IPS DF 6.9 (cell line): Measurements from ENCODE around the gene SPOCK1.
A peak's percentile ranks its signal among the peaks of the same experiment; 100 is the strongest.
"Not testable (repeated sequence)": the region's sequence is repeated elsewhere in the genome, so short reads cannot be mapped to it uniquely, and the experiment has no call there.

ENCODE experiments used
- DNase-seq: peaks from one replicate; pipeline ENCODE4 v3.0.0-alpha.2; 2013; ENCODE audit warnings: low read depth, low spot score
- H3K27ac ChIP-seq: one replicate; pipeline ENCODE4 v1.5.1; 2013; ENCODE audit warnings: low read length, control low read depth
- H3K27me3 ChIP-seq: 2 replicates; pipeline ENCODE4 v1.6.1; 2013; ENCODE audit warnings: mild to moderate bottlenecking, low read length; ENCODE audit not compliant: control insufficient read depth, insufficient read depth
- H3K36me3 ChIP-seq: 2 replicates; pipeline ENCODE4 v1.6.1; 2013; ENCODE audit warnings: low read length; ENCODE audit not compliant: control insufficient read depth, insufficient read depth
- H3K4me1 ChIP-seq: 2 replicates; pipeline ENCODE4 v1.6.1; 2013; ENCODE audit warnings: low read length; ENCODE audit not compliant: control insufficient read depth, insufficient read depth
- H3K4me3 ChIP-seq: 2 replicates; pipeline ENCODE4 v1.5.1; 2013; ENCODE audit warnings: mild to moderate bottlenecking, low read length
- H3K9me3 ChIP-seq: 2 replicates; pipeline ENCODE4 v1.6.1; 2013; ENCODE audit warnings: low read length, inconsistent platforms; ENCODE audit not compliant: control insufficient read depth, insufficient read depth
- WGBS: extraction: QIAGEN DNeasy Blood & Tissue Kit; methylation state at CpG from one replicate; pipeline ENCODE4 v1.1.7; 2013; ENCODE audit warnings: mixed read lengths, missing lambda C conversion rate; ENCODE audit not compliant: insufficient read length, insufficient coverage; 5-methylcytosine and 5-hydroxymethylcytosine counted together

Gene SPOCK1

DNA sequence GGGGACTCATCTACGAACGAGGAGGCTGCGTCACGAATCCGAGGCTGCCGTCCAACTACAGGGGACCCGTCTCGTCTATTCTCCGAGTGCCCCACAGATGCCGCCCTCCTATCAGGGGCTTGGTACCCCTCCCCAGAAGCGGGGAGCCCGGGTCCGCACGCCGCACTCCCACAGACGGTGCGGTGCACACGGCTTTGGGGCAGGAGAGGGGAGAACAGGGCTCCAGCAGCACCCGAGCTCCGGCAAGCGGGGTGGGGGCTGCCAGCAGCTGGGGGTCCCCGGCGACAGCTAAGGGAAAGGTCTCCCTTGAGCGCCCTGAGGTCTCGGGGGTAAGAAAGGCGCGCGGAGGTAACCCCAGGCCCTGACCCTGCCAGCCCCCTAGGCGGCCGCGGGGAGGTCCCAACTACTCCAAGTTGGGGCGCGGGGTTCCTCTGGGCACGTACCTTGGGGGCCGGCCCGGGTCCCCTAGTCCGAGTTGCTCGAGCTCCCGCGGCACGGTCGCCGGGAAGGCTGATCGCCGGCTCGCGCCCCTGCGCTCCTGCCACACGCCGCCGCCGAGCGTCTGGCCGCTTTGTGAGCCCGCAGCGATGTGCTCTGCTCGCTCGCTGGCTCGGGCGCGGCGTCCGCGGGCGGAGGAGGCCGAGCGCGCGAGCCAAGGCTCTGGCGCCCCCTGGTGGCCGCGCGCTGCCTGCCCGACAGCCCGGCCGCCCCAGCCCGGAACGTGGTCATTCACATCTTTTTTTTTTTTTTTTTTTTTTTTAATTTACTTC, at the start of gene SPOCK1:
TSS of gene SPOCK1 (minus strand) at position 591 of the 770 bp plus-strand sequence.
- Histone ChIP-seq H3K27ac (no peak within 1 kb of the TSS), H3K4me1 (0 out of 2 replicates have a peak, but pooled peaks cover 2% of the 10 kb centered on the region), H3K36me3 (no peaks in the 10 kb centered on the region), H3K4me3 (peak within 1 kb of the TSS; percentile 43; the same call in 1 of the 2 replicates), H3K9me3 (no peaks in the 10 kb centered on the region), H3K27me3 (peaks cover 8% of the 10 kb centered on the region)
- WGBS = no CpG with 5 or more reads among the region's 78 CpGs
- DNase-seq = peak; percentile 35

GRCh38 chr5:137545956-137546355, 46.8 kb upstream of the SPOCK1 start:
- H3K9me3 ChIP-seq = no peaks in the 10 kb centered on the region
- no peak for DNase-seq
- WGBS = no CpG with 5 or more reads among the region's 4 CpGs
- no peak overlapping the region for H3K4me3 ChIP-seq
- H3K4me1 ChIP-seq = no peaks in the 10 kb centered on the region
- H3K27ac ChIP-seq = no peak overlapping the region
- no peaks in the 10 kb centered on the region for H3K27me3 ChIP-seq
- H3K36me3 ChIP-seq = no peaks in the 10 kb centered on the region

DNA sequence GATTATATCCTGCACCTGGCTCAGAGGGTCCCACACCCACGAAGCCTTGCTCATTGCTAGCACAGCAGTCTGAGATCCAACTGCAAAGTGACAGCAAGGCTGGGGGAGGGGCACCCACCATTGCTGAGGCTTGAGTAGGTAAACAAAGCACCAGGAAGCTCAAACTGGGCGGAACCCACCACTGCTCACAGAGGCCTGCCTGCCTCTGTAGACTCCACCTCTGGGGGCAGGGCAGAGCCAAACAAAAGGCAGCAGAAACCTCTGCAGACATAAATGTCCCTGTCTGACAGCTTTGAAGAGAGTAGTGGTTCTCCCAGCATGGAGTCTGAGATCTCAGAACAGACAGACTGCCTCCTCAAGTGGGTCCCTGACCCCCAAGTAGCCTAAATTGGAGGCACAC, 36.3 kb upstream of the SPOCK1 start:
- no CpG with 5 or more reads among the region's 2 CpGs for WGBS
- not testable (repeated sequence) for DNase-seq, H3K27ac ChIP-seq, H3K9me3 ChIP-seq, H3K4me3 ChIP-seq, H3K4me1 ChIP-seq, H3K27me3 ChIP-seq, H3K36me3 ChIP-seq

DNA sequence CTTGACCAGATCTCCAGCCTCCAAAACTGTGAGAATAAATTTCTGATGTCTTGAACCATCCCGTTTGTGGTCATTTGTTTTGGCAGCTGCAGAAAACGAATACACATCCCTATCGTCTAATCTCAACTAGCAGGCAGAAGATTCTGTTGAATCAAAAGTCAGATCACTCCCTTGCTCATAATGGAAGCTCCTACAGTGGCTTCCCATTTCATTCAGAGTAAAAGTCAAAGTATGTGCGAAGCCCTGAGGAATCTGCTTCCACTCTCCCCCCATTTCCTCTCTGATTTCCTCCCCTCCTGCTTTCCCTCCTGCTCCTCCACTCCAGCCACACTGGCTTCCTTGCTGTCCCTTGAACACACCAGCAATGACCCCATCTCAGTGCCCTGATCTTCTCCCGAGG, 34.8 kb upstream of the SPOCK1 start:
- Histone ChIP-seq H3K36me3 (no peaks in the 10 kb centered on the region), H3K27me3 (no peaks in the 10 kb centered on the region), H3K4me1 (no peaks in the 10 kb centered on the region), H3K9me3 (peaks cover 2% of the 10 kb centered on the region; the same call in 1 of the 2 replicates), H3K4me3 (no peak overlapping the region), H3K27ac (no peak overlapping the region)
- no peak for DNase-seq
- no CpG with 5 or more reads among the region's 5 CpGs for WGBS

- H3K27ac ChIP-seq = no peak overlapping the region
- H3K9me3 ChIP-seq = peaks cover 2% of the 10 kb centered on the region; the same call in 1 of the 2 replicates
- H3K36me3 ChIP-seq = no peaks in the 10 kb centered on the region
- DNase-seq = no peak
- no peaks in the 10 kb centered on the region for H3K27me3 ChIP-seq
- no peaks in the 10 kb centered on the region for H3K4me1 ChIP-seq
- no peak overlapping the region for H3K4me3 ChIP-seq
These were observed 32.1 kb upstream of the SPOCK1 start for GRCh38 chr5:137531266-137531665.

GRCh38 chr5:137521246-137521645, 22.1 kb upstream of the SPOCK1 start:
- H3K9me3 ChIP-seq = no peaks in the 10 kb centered on the region
- no CpG with 5 or more reads among the region's 3 CpGs for WGBS
- H3K4me1 ChIP-seq = no peaks in the 10 kb centered on the region
- no peaks in the 10 kb centered on the region for H3K36me3 ChIP-seq
- no peak overlapping the region for H3K4me3 ChIP-seq
- no peak overlapping the region for H3K27ac ChIP-seq
- no peaks in the 10 kb centered on the region for H3K27me3 ChIP-seq
- DNase-seq = no peak

- WGBS = no CpG with 5 or more reads among the region's 5 CpGs
- H3K27me3 ChIP-seq = no peaks in the 10 kb centered on the region
- H3K36me3 ChIP-seq = no peaks in the 10 kb centered on the region
- DNase-seq = no peak
- no peak overlapping the region for H3K27ac ChIP-seq
- no peaks in the 10 kb centered on the region for H3K9me3 ChIP-seq
- H3K4me1 ChIP-seq = no peaks in the 10 kb centered on the region
- H3K4me3 ChIP-seq = no peak overlapping the region
These were observed 17.8 kb upstream of the SPOCK1 start for GRCh38 chr5:137516961-137517360.

GRCh38 chr5:137516251-137516797, 17.2 kb upstream of the SPOCK1 start:
- Histone ChIP-seq H3K4me3 (no peak overlapping the region), H3K27me3 (no peaks in the 10 kb centered on the region), H3K27ac (no peak overlapping the region), H3K4me1 (no peaks in the 10 kb centered on the region), H3K9me3 (no peaks in the 10 kb centered on the region), H3K36me3 (no peaks in the 10 kb centered on the region)
- no peak for DNase-seq
- WGBS = no CpG with 5 or more reads among the region's 7 CpGs

- no peaks in the 10 kb centered on the region for H3K27me3 ChIP-seq
These were observed 16.1 kb upstream of the SPOCK1 start for GRCh38 chr5:137515238-137515637.

DNA sequence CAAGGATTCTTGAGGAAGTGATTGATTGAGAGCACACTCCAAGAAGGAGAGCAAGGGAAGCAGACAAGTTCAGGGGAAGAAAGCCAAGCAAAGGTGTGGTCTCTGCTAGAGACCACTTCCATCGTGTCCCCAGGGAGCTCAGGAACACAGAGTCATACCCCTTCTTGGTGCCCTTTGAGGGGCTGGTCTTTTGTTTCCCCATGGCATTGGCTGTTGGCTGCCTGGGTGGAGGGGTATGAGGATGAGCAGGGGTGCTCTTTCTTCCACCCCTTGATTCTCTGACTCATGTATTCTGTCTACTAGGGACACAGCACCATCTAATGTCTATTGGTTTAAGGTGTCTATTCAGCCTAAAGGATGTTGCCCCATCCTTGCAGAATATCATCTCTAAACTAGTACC, 11.5 kb upstream of the SPOCK1 start:
- H3K36me3 ChIP-seq = no peaks in the 10 kb centered on the region
- no peak for DNase-seq
- H3K9me3 ChIP-seq = no peaks in the 10 kb centered on the region
- no peaks in the 10 kb centered on the region for H3K4me1 ChIP-seq
- no peak overlapping the region for H3K4me3 ChIP-seq
- no CpG with 5 or more reads among the region's 1 CpG for WGBS
- no peaks in the 10 kb centered on the region for H3K27me3 ChIP-seq
- no peak overlapping the region for H3K27ac ChIP-seq

More at GRCh38 chr5:137515238-137515637, 16.1 kb upstream of the SPOCK1 start:
- no peaks in the 10 kb centered on the region for H3K9me3 ChIP-seq
- H3K4me1 ChIP-seq = no peaks in the 10 kb centered on the region
- no peak overlapping the region for H3K27ac ChIP-seq
- WGBS = no CpG with 5 or more reads among the region's 5 CpGs
- no peak for DNase-seq
- H3K4me3 ChIP-seq = no peak overlapping the region
- no peaks in the 10 kb centered on the region for H3K36me3 ChIP-seq

- no peaks in the 10 kb centered on the region for H3K27me3 ChIP-seq
- H3K36me3 ChIP-seq = no peaks in the 10 kb centered on the region
- WGBS = no CpG with 5 or more reads among the region's 5 CpGs
- no peak for DNase-seq
- H3K4me1 ChIP-seq = no peaks in the 10 kb centered on the region
- H3K9me3 ChIP-seq = no peaks in the 10 kb centered on the region
- H3K4me3 ChIP-seq = no peak overlapping the region
- H3K27ac ChIP-seq = no peak overlapping the region
These were observed 8.0 kb upstream of the SPOCK1 start for GRCh38 chr5:137507150-137507549.
